ENCODE data around the gene ANAPC4. TPM values are rescaled to one million over a fixed set of nuclear protein-coding genes. Genes with fewer than 3 reads are reported as not detected.

The ANAPC4 gene
- total RNA-seq, 1 experiment from 2014 or later = 30.8 TPM

DNA sequence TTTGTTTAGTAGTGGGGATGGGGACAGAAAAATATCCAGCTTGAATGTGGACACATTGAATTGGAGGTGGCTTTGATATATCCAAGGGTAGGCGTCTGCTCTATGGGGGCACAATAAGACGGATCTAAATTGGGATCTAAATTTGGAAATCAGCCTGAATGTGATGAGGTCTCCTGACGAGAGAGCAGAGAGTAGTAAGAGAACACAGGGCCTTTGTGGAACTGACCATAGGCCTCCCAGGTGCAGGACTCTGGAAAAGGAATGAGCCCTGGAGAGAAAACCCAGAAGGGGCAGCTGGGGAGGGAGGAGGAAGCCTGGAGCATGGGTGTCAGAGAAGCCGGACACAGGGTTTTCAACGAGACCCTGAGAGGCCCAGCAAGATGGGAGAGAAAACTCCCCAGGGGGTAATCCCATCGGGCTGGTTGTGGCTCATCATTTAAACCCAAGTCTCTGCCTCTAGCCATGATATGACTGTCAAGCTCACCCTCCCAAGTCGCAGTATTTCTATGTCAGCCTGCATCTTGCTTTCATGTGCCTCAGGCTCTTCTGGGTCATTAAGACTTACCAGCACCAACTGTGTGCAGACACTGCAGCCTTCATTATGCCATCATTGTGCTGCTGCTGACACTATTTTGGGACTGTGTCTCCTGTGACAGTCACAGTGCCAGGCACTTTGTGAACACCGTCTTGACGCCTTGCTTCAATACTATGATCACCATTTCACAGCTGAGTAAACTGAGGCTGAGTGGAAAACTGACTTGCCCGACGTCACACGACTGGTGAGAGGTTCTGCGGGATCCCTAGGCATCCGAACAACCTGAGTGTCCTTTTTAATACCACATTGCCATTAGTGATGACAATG is 57.1 kb downstream of the ANAPC4 start:
- DNase-seq (ENCODE audit: low read depth) = no peak

DNA sequence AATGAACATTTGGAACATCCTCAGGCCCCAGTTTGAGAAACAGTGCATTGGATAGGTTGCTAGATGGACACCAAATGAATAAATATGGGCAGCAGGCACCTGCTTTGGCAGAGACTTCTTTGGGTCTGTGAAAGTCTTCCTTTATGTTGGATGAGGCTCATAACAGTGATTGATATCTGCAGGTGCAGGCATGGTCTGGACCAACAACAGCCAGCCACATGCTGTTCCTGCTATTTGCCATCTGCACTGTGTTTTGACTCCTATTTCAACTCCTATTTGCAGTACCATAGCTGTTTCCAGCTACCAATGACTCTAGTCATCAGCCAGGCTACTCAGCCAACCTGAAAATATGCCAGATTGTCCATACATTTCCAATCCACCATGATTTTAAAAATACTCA is 60.9 kb downstream of the ANAPC4 start:
- peak; percentile 57 for DNase-seq (ENCODE audit: low read depth)

DNA sequence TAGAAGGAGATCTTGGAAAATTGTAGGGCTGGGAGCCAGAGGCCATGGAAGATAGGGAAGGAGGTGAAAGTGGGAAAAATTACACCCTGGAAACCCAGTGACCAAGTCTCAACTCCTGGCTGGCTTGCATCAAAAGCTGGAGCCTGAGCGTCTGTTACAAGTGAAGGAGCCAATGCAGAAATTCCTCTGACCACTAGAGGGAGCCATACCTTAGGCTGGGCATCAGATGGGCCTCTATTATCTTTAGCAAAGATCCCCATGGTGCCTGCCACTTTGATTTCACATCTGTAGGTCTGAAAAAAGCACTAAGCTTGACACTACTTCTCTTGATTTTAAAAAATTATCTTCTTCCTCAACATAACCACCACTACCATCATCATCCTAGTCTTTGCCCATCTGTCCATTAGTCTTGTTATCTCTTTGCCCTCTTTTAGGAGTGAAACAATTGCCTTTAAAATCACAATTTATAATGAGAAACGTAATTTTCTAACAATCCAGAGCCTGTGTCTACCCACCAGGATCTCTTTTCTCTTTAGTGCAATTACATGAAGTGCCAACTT is 62.9 kb downstream of the ANAPC4 start:
- DNase-seq (ENCODE audit: low read depth) = peak; percentile 60

DNA sequence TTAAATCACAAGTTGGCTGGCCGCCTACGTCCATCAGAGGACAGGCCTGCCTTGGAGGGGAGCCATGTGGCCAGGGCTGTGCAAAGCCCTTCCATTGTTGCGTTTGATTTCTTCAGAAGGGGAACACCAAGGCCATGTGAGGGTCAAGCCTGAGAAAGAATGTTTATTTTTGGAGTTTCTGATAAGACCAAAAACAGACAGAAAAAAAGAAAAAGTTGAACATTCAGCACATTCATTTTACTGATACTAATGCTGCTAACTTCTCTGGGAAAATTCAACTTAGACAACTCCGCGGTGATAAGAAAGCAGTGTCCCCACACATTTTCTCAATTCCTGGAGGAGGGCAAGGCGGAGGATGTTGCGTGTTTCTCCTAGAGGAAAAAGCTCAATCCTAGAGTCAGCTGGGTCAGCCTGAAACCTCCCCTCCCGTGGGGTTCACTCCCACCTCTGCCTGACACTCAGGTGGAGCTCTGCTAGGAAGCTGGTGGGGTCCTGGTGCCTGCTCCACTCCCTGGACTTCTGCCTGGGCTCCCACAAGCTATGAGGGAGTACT is 63.5 kb downstream of the ANAPC4 start:
- no peak for DNase-seq (ENCODE audit: low read depth)

DNA sequence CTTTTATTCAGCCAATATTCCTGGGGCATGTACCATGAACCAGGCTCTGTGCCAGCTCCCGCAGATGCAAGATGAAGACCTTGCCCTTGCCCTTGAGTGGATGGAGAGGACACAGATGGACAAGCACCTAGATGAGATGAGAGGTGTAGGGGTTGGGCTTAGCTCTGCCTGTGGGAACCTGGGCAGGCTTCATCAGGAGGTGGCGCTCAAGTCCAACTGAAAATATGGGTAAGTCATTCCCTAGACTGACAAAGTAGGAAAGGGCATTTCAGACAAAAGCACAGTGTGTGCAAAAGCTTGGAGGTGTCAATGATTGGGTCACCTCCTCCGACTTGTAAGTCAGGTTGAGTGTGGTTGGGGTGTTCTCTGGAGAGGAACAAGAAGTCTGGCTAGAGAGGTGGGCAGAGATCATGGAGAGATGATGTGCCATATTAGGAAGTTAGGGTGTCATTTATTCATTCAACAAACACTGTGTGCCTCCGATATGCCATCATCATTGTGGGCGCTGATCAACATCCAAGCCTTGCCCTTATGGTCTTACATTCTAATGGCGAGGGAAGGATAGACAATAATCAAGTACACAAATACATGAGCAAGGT is 64.6 kb downstream of the ANAPC4 start:
- peak; percentile 44 for DNase-seq (ENCODE audit: low read depth)

DNA sequence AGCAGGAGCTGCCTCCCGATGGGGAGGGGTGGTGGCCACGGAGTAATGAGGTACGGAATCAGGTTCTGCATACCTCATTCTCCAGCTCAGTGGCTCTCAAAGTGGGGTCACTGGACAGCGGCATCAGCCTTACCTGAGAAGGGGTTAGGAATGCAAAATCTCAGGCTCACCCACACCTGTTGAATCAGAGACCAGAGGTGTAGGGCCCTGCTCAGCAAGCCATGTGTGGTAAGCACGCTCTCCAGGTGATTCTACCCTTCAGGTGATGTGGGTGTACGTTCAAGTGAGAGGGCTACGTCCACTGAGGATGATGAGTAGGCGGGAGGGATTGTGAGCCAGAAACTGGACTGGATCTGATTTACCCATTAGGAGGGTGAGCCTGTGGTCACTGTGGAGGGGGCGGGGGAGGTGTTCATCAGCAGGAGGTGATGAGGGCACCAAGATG is 65.8 kb downstream of the ANAPC4 start:
- no peak for DNase-seq (ENCODE audit: low read depth)

DNA sequence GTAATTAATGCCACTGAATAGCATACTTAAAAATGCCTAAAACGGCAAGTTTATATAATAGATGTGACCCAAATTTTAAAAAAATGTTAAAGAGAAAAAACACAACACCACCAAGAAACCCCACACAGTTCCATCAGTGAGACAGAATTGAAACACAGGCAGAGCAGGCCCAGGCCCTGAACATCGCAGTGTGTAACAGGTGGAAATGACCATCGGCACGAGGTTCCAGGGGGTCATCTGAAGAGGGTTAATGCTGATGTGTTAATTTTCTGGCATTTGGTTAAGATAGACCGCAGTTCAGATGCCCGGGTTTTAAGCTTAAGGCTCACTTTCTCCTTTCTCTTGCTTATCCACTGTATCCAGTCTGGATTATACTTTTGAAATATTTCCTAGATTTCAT is 66.8 kb downstream of the ANAPC4 start:
- DNase-seq (ENCODE audit: low read depth) = no peak

DNA sequence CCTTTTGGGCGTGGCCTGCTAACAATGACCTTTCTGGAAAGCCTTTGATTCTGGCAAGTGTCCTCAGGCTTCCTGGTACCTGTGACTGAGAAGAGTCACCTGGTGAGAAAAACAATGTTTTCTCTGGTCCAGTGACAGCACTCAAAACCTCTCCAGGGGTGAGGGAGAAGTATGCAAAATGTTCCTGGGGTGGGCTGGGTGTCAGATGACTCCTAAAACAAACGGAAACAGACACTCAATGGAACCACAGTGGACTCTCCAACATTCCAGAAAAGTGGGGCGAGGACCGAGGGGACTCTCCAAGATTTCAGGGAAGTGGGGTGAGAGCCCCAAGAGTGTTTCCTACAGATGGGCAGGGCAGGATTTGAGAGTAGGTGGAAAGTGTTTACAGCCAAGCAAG is 69.5 kb downstream of the ANAPC4 start:
- DNase-seq (ENCODE audit: low read depth) = no peak

DNA sequence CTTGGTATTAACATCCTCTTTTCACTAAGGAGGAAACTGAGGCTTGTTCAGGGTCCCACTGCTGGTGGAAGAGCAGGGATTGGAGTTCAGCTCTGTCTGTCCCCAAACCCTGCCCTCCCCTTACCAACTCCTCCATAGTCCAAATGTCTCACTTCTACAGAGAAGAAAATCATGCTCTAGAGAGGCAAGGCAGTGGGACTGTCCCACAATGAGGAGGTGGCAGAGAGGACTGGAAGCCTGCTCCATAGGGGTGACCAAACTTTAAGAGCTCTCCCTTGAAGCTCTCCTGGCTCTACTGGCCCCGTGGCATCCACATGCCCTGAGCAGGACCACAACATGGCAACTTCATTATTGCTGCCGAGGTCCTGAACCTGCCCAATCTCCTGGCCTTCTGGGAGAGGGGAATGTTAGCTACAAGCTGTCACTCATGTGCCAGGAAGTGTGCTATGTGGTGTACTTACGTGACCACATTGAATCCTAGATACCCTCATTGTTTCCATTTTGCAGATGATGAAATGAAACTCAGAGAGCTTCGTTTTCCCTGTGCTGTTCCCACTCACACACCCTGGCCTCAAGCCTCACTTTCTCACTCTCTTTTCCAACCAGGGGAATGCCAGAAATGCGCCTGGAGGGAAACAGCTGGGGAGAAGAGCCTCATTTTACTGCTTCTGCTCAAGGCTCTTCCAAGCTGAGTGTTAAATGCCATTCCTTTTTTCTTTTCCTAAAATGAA is 71.5 kb downstream of the ANAPC4 start:
- peak; percentile 12 for DNase-seq (ENCODE audit: low read depth)

DNA sequence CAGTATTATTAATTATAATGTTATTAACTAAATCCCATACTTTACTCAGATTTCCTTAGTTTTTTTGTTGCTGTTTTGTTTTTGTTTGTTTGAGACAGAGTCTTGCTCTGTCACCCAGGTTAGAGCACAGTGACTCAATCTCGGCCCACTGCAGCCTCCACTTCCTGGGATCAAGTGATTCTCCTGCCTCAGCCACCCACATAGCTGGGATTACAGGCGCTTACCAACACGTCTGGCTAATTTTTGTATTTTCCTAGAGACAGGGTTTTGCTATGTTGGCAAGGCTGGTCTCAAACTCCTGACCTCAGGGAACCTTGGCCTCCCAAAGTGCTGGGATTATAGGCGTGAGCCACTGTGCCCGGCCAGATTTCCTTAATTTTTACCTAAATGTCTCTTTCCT is 72.2 kb downstream of the ANAPC4 start:
- peak; percentile 14 for DNase-seq (ENCODE audit: low read depth)

DNA sequence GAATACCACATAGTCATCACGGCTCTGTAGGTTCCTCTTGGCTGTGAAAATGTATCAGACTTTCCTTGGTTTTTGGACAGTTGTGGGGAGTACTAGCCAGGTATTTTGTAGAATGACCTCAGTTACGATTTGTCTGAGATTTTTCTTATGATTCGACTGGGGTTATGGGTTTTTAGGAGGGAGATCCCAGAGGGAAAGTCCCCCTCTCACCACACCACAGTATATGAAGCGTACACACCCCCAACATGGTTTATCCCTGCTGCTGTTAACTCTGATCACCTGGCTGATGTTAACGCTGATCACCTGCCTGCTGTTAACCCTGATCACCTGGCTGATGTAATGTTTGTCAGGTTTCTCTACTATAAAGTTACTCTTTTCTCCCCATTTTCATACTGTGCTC is 72.6 kb downstream of the ANAPC4 start:
- DNase-seq (ENCODE audit: low read depth) = no peak

DNA sequence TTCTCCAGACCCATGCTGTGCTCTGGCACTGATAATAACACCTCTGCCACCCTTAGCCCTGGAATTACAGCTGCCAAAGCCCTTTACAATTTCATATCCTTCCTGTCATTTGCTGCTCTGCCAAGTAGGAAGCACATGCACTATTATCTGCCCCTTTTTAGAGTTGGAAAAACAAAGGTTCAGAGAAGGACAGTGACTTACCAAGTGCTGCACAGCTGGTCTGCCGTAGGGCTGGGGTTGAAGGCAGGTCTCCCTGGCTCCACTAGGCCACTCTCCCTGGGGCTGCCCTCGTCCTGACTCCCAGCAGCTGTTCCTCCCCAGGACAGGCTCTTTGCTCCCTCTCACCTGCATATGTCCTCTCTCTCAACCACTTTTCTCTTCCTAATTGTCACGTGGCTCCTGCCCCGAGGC is 73.4 kb downstream of the ANAPC4 start:
- no peak for DNase-seq (ENCODE audit: low read depth)

DNA sequence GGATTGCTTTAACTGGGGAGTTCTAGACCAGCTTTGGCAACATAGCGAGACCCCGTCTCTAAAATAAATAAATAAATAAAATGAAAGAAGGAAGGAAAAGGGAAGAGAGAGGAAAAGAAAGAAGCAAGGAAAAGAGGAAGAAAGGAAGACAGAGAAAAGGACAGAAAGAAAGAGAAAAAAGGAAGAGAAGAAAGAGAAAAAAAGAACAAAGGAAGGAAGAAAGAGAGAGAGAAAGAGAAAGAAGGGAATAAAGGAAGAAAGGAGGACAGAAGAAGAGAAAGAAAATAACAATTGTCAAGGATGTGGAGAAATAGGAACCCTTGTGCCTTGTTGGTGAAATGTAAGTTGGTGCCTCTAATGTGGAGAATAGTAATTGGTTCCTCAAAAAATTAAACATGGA is 74.6 kb downstream of the ANAPC4 start:
- no peak for DNase-seq (ENCODE audit: low read depth)

DNA sequence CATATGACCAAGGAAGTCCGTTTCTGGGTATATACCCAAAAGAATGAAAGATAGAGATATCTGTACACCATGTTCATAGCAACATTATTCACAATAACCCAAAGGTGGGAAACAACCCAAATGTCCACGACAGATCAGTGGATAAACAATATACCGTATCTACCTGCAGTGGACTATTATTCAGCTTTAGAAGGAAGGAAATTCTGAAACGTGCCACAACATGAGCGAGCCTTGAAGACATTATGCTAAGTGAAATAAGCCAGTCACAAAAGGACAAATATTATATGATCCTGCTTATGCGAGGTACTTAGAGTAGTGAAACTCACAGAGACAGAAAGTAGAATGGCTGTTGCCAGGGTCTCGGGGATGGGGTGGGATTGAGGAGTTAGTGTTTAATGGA is 75.0 kb downstream of the ANAPC4 start:
- no peak for DNase-seq (ENCODE audit: low read depth)

DNA sequence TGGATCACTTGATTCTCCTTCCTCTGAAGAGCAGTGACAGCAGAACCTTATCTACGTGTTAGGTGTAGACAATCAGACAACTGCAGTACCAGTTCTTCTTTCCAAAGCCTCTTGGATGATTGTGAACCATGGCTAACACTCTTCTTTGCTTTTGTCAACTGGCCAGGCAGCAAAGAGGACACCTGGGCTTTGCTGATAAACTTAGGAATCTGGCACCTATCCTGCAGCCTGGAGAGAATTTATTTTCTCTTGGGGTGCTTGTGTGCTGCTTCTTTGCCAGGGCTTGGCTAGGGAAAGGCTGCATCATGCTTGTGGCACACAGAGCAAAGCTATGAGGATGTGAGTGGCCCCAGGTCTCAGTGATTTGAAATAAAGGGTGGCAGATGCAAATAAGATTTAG is 77.4 kb downstream of the ANAPC4 start:
- DNase-seq (ENCODE audit: low read depth) = no peak

DNA sequence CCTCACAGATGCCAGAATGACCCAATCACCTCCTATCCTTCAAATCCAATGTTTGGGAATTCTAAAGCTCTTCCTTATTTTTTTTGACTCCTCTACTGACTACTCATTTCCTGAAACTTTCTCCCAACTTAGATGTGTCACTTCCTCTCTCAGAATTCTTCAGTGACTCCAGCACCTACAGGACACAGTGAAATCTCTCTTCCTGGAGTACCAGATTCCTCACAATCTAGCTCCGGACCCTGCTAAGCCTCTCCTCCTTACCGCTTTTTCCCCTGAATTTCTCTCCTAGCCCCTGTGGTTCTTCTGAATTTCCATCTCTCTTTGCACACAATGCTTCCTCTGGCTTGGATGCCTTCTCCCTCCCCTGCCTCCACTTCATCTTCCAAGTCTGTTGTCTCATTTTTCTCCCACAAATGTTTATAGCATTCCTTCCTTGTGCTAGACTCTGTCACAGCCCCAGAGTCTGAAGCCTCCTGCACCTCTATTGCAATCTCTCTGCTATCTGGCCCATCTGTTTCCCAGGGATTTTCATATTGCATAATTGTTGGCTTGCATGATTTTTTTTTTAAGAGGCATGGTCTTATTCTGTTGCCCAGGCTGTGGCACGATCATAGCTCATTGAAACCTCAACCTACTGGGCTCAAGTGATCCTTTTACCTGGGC is 80.1 kb downstream of the ANAPC4 start:
- peak; percentile 38 for DNase-seq (ENCODE audit: low read depth)

DNA sequence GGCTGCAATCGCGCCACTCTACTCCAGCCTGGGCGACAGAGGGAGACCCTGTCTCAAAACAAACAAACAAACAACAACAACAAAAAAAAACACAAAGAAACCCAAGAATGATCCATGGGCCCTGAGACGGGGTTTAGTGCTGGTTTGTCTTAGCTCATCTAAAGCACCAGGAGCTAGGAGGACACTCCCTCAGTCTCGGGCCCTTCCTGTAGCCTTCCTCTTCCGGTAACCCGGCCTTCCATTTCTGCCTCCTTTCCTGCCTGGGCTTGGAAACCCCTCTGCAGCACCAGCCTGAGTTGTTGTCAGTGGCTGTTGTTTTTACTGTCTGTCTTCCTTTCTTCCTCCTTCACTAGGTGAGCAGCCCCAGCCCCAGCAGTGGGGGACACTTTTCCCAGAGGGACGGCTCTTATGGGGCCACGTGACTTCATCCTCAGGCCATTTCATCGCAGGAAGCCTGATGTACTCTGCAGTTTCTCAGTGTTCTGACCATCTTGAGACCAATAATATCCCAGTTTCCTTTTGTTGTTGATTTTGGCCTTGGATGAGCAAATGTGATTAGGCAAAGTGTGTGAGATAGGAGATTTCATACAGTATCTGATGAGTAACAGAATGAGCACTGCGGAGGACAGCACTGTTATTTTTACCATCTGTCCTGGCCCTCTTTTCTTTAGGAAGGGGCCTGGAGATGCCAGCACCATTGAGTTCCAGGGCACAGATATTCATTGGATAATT is 90.1 kb downstream of the ANAPC4 start:
- no peak for DNase-seq (ENCODE audit: low read depth)

DNA sequence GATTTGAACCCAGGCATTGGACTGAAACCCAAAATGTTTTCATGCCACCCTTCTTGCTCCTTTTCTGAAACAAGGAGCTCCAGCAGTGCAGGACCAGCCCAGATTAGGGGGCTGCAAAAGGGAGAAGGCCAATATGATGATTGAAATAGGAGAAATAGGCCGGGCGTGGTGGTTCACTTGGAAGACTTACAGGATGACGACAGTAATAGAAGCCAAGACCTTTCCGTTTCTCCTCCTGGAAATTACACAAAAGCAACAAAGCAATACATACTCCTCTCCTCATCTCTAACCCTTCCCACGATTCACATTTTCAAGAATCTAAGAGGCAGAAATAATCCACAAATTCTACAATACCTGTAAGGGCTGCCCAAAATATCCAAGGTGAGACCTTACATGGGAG is 90.8 kb downstream of the ANAPC4 start:
- DNase-seq (ENCODE audit: low read depth) = no peak

Data from LHCN-M2 (cell line).